ENCODE measurements around the gene PRSS53.
"Not testable (repeated sequence)": the region's sequence is repeated elsewhere in the genome, so short reads cannot be mapped to it uniquely, and the experiment has no call there.

DNA sequence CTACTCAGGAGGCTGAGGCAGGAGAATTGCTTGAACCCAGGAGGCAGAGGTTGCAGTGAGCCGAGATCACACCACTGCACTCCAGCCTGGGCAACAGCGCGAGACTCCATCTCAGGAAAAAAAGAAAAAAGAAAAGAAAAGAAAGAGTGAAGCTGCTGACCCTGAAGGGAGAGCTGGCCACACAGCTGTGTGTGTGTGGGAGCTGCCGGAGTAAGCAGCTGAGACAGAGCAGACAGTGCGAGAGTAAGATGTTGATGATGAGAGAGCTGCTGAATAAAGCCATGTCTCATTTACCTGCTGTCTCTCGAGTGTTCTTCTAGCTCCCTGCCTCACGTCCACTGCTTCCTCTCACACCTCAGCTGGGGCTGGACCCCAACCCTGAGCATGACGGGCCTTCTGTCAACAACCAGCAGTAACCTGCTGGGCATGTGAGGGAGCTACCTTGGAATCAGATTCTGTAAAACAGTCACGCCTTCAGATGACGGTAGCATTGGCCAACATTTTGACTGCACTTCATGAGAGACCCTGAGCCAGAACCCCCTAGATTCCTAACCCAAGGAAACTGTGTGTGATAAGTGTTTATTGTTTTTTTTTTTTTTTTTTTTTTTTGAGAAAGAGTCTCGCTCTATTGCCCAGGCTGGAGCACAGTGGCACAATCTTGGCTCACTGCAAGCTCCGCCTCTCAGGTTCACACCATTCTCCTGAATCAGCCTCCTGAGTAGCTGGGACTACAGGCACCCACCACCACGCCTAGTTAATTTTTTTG is 12.3 kb upstream of the PRSS53 start:
- TF ChIP-seq, protein P1, sequence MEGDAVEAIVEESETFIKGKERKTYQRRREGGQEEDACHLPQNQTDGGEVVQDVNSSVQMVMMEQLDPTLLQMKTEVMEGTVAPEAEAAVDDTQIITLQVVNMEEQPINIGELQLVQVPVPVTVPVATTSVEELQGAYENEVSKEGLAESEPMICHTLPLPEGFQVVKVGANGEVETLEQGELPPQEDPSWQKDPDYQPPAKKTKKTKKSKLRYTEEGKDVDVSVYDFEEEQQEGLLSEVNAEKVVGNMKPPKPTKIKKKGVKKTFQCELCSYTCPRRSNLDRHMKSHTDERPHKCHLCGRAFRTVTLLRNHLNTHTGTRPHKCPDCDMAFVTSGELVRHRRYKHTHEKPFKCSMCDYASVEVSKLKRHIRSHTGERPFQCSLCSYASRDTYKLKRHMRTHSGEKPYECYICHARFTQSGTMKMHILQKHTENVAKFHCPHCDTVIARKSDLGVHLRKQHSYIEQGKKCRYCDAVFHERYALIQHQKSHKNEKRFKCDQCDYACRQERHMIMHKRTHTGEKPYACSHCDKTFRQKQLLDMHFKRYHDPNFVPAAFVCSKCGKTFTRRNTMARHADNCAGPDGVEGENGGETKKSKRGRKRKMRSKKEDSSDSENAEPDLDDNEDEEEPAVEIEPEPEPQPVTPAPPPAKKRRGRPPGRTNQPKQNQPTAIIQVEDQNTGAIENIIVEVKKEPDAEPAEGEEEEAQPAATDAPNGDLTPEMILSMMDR (conservative IDR thresholded peaks at IDR 0.05 in 1 of 2, IDR thresholded peaks at IDR 0.05 in 1 of 2; ENCODE audit: extremely low read depth in 1 of 2, insufficient read depth in 1 of 2, low read depth in 1 of 2, low read length in 2 of 2), result not testable (repeated sequence)
- TF ChIP-seq EZH2 (IDR thresholded peaks at IDR 0.05; ENCODE audit: borderline replicate concordance, low read length), result not testable (repeated sequence)
